Measurements from ENCODE around the gene CNTN2.

The CNTN2 gene

DNA sequence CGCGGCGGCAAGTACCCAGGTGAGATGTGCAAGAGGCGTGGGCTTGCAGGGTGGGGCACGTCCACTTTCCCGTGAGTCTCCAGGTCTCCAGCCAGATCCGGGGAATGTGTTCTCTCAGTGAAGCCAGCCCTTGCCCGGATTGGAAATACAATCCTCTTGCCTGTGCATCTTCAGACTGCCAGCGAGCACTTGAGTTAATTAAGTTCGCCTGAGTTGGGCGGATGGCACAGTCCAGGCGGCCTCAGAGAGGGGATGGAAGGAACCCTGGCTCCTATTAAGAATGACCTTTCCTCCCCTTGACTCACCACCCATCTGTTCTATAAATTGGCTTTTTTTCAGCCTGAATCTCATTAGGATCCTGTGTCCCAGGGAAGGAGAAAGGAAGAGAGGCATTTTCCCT lies 33.3 kb upstream of the CNTN2 start:
- no peaks in the 10 kb centered on the region for H3K36me3 ChIP-seq (ENCODE audit: control insufficient read depth, insufficient read depth, low read length, severe bottlenecking)
- DNase-seq (ENCODE audit: low read depth): no peak
- no peak overlapping the region for H3K4me3 ChIP-seq (ENCODE audit: low read length)
- no peak overlapping the region for H3K9ac ChIP-seq (ENCODE audit: low read length)
- no peaks in the 10 kb centered on the region for H3K27me3 ChIP-seq (replicated peaks; ENCODE audit: control insufficient read depth, insufficient read depth, low read length)
- H3K9me3 ChIP-seq (ENCODE audit: control insufficient read depth, low read length): no peaks in the 10 kb centered on the region
- peaks cover 20% of the 10 kb centered on the region for H3K4me1 ChIP-seq (ENCODE audit: control insufficient read depth, insufficient read depth, low read length)

DNA sequence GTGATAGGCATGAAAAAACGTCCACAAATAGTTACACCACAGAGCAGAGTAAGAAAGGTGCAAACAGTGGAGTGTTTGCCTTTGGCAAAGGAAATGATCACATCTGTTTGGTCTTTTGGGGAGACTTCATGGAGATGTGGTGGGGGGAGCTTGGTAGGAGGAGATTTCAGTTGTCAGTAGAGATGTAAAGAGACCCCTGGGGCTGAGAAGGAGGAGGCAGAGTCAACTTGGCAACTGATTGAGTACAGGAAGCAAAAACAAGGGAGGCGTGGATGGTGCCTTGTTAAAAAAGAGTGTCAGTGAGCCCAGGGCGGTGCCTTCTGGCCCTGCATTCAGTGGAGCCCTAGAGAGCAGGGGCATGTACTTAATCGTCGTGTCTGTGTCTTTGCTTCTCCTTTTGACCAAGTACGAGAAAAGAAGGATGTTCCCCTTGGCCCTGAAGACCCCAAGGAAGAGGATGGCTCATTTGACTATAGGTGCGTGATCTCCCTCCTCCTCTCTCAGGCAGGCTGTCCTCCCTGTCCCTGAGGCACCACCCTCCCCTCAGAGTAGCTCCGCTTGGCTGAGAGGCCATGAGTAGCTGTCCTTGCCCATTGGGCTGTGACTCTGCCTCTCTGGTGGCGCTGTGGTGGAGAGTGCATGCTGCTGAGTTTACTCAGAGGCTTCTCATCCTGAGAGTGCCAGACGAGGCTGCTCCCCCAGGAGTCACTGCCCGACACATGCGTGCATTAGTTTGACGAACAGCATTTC lies 30.4 kb upstream of the CNTN2 start:
- Histone ChIP-seq H3K4me1 (ENCODE audit: control insufficient read depth, insufficient read depth, low read length) (peaks cover 17% of the 10 kb centered on the region), H3K4me3 (ENCODE audit: low read length) (no peak overlapping the region), H3K9me3 (ENCODE audit: control insufficient read depth, low read length) (no peaks in the 10 kb centered on the region), H3K9ac (ENCODE audit: low read length) (no peak overlapping the region), H3K27me3 (replicated peaks; ENCODE audit: control insufficient read depth, insufficient read depth, low read length) (no peaks in the 10 kb centered on the region), H3K36me3 (ENCODE audit: control insufficient read depth, insufficient read depth, low read length, severe bottlenecking) (no peaks in the 10 kb centered on the region)
- DNase-seq (ENCODE audit: low read depth): no peak

DNA sequence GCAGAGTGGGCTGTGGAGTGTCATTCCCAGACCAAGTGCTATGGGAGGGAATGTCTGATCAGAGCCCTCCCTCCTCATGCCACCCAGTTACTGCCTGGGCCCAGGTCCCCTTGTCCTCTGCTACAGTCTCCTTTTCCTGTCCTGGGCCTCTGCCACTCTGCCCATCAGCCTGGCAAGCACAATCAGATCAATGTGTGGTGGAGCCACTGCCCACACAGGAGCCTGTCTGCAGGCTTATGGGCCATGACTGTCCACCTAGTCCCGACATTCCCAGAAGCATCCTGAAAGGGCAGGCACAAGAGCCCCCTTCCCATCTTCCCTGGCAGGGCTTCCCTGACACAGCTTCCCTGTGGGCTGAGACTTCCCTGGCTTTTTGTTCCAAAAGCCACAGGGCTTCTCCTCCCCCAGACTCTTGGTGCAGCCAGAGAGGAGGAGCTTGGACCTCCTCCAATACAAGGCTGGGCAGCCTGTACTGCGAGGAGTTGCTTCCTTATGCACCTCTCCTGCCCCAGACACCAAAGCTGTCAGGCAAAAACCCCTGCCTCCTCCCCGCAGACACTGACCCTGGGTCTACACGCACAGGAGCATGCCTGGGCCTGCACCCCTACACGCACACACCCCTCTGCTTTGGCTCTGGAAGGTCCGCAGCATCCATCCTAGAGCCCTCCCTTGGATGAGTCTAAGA lies 29.2 kb upstream of the CNTN2 start:
- no peaks in the 10 kb centered on the region for H3K36me3 ChIP-seq (ENCODE audit: control insufficient read depth, insufficient read depth, low read length, severe bottlenecking)
- no peak for DNase-seq (ENCODE audit: low read depth)
- H3K4me3 ChIP-seq (ENCODE audit: low read length): no peak overlapping the region
- no peaks in the 10 kb centered on the region for H3K27me3 ChIP-seq (replicated peaks; ENCODE audit: control insufficient read depth, insufficient read depth, low read length)
- H3K9ac ChIP-seq (ENCODE audit: low read length): no peak overlapping the region
- peaks cover 17% of the 10 kb centered on the region for H3K4me1 ChIP-seq (ENCODE audit: control insufficient read depth, insufficient read depth, low read length)
- H3K9me3 ChIP-seq (ENCODE audit: control insufficient read depth, low read length): no peaks in the 10 kb centered on the region

DNA sequence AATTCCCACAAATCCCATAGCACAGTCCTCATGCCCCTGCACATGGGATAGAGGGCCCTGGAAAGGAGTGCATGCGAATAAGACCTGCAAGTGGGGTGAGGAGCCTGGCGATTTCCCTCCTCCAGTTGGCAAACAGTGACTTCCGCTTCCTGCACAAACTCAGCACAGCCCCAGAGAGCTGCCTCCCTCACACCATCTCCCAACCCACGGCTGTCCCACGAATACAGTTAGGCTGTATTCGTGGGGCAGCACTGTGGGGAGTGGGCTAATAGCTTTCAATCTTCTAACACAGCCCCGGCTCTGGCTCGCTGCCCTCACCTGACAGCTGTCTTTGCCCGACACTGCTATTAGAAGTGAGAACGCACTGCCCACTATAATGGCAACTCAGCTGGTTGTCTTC lies 28.2 kb upstream of the CNTN2 start:
- H3K27me3 ChIP-seq (replicated peaks; ENCODE audit: control insufficient read depth, insufficient read depth, low read length): no peaks in the 10 kb centered on the region
- H3K9ac ChIP-seq (ENCODE audit: low read length): no peak overlapping the region
- no peak overlapping the region for H3K4me3 ChIP-seq (ENCODE audit: low read length)
- no peaks in the 10 kb centered on the region for H3K9me3 ChIP-seq (ENCODE audit: control insufficient read depth, low read length)
- DNase-seq (ENCODE audit: low read depth): no peak
- H3K4me1 ChIP-seq (ENCODE audit: control insufficient read depth, insufficient read depth, low read length): peaks cover 17% of the 10 kb centered on the region
- no peaks in the 10 kb centered on the region for H3K36me3 ChIP-seq (ENCODE audit: control insufficient read depth, insufficient read depth, low read length, severe bottlenecking)

DNA sequence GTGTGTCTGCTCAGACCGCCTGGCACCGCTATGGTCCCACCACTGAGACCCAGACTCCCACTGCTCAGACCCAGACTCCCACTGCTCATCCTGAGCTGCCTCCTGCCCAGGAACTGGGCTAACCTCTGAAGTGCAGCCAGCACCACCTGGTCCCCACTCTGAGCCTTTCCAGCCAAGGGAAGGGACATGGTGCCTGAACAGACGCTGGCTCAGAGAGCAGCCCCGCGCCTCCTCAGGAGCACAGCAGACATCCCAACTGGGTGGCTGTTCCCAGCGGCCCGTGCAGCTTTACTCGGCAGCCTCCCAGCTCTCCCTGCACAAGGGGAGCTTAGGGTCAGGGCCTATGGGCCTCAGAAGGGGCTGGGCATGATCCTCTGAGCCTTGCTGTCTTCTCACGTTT lies 27.8 kb upstream of the CNTN2 start:
- Histone ChIP-seq H3K27me3 (replicated peaks; ENCODE audit: control insufficient read depth, insufficient read depth, low read length) (no peaks in the 10 kb centered on the region), H3K36me3 (ENCODE audit: control insufficient read depth, insufficient read depth, low read length, severe bottlenecking) (no peaks in the 10 kb centered on the region), H3K9me3 (ENCODE audit: control insufficient read depth, low read length) (no peaks in the 10 kb centered on the region), H3K9ac (ENCODE audit: low read length) (no peak overlapping the region), H3K4me1 (ENCODE audit: control insufficient read depth, insufficient read depth, low read length) (peaks cover 17% of the 10 kb centered on the region), H3K4me3 (ENCODE audit: low read length) (no peak overlapping the region)
- no peak for DNase-seq (ENCODE audit: low read depth)

DNA sequence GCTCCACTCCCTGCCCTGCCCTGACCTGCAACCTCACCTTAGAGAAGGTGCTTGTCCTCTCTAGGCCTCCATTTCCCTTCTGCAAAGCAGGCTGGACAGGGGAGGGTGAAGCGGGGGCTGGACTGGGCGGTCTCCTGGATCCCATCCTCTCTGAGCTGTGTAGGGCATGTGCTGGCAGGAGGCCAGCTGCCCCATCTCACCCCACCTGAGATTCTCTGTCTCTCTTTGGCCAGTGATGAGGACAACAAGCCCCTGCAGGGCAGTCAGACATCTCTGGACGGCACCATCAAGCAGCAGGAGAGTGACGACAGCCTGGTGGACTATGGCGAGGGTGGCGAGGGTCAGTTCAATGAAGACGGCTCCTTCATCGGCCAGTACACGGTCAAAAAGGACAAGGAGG lies 26.9 kb upstream of the CNTN2 start:
- Histone ChIP-seq H3K9me3 (ENCODE audit: control insufficient read depth, low read length) (no peaks in the 10 kb centered on the region), H3K4me3 (ENCODE audit: low read length) (no peak overlapping the region), H3K36me3 (ENCODE audit: control insufficient read depth, insufficient read depth, low read length, severe bottlenecking) (no peaks in the 10 kb centered on the region), H3K4me1 (ENCODE audit: control insufficient read depth, insufficient read depth, low read length) (peaks cover 17% of the 10 kb centered on the region), H3K27me3 (replicated peaks; ENCODE audit: control insufficient read depth, insufficient read depth, low read length) (no peaks in the 10 kb centered on the region), H3K9ac (ENCODE audit: low read length) (no peak overlapping the region)
- DNase-seq (ENCODE audit: low read depth): no peak

DNA sequence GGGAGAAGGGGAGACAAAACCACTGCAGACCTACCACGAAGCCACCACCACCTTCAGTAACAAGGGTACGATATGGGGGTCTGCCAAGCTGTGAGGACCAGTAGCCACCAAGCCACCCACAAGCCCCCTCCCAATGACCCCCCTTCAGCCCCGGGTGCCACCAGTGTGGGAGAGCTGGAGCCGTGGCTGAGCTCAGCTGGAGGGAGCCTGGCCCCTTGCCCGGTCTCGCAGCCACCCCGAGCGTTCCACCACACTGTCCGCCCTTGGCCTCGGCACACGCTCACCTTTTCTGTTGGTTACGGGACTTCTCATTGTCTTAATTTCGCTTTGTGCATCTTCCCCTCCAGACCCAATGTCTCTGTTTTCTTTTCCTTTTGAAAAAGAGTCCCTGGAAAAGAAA lies 26.4 kb upstream of the CNTN2 start:
- Histone ChIP-seq H3K4me3 (ENCODE audit: low read length) (no peak overlapping the region), H3K4me1 (ENCODE audit: control insufficient read depth, insufficient read depth, low read length) (peaks cover 17% of the 10 kb centered on the region), H3K27me3 (replicated peaks; ENCODE audit: control insufficient read depth, insufficient read depth, low read length) (no peaks in the 10 kb centered on the region), H3K9ac (ENCODE audit: low read length) (no peak overlapping the region), H3K36me3 (ENCODE audit: control insufficient read depth, insufficient read depth, low read length, severe bottlenecking) (no peaks in the 10 kb centered on the region), H3K9me3 (ENCODE audit: control insufficient read depth, low read length) (no peaks in the 10 kb centered on the region)
- DNase-seq (ENCODE audit: low read depth): no peak

DNA sequence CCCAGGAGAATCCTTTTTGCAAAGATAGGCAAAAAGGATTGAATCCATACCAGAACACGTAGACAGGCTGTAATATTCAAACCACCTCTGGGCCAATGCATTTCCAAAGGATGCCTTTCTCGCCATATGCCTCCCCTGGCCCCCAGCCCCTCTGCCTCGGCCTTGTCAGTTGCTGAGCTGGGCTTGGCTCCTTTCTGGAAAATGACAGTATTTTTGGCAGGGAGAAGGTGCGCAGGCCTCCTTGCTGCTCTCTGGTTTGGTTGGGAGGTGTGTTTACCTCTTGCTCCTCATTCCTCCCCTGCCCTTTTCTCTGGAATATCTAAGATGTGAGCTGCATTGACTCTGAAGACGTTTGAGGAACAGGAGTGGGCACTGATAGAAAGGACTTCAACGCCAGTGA lies 26.0 kb upstream of the CNTN2 start:
- no peak for DNase-seq (ENCODE audit: low read depth)
- Histone ChIP-seq H3K27me3 (replicated peaks; ENCODE audit: control insufficient read depth, insufficient read depth, low read length) (no peaks in the 10 kb centered on the region), H3K4me3 (ENCODE audit: low read length) (no peak overlapping the region), H3K36me3 (ENCODE audit: control insufficient read depth, insufficient read depth, low read length, severe bottlenecking) (no peaks in the 10 kb centered on the region), H3K9ac (ENCODE audit: low read length) (no peak overlapping the region), H3K4me1 (ENCODE audit: control insufficient read depth, insufficient read depth, low read length) (peaks cover 17% of the 10 kb centered on the region), H3K9me3 (ENCODE audit: control insufficient read depth, low read length) (no peaks in the 10 kb centered on the region)

DNA sequence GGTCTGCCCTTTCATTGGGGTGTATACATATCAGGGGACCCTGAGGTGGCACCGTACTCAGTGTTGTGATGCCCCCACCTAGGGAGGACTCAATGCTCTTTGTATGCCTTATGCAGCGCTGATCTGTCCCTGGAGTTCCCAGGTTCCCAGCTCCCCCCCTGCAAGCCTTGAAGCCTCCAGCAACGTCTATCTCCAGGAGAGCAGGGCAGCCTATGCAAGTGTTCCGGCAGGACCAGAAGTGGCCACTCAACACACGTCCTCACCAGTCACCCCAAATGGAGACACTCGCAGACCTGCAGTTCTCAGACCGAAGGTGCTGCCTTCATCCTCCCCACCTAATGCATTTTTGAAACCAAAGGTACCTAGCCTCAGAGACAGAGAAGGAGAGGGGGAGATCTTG lies 25.2 kb upstream of the CNTN2 start:
- no peaks in the 10 kb centered on the region for H3K9me3 ChIP-seq (ENCODE audit: control insufficient read depth, low read length)
- H3K9ac ChIP-seq (ENCODE audit: low read length): no peak overlapping the region
- DNase-seq (ENCODE audit: low read depth): no peak
- H3K27me3 ChIP-seq (replicated peaks; ENCODE audit: control insufficient read depth, insufficient read depth, low read length): no peaks in the 10 kb centered on the region
- H3K36me3 ChIP-seq (ENCODE audit: control insufficient read depth, insufficient read depth, low read length, severe bottlenecking): no peaks in the 10 kb centered on the region
- no peak overlapping the region for H3K4me3 ChIP-seq (ENCODE audit: low read length)
- peaks cover 14% of the 10 kb centered on the region for H3K4me1 ChIP-seq (ENCODE audit: control insufficient read depth, insufficient read depth, low read length)

DNA sequence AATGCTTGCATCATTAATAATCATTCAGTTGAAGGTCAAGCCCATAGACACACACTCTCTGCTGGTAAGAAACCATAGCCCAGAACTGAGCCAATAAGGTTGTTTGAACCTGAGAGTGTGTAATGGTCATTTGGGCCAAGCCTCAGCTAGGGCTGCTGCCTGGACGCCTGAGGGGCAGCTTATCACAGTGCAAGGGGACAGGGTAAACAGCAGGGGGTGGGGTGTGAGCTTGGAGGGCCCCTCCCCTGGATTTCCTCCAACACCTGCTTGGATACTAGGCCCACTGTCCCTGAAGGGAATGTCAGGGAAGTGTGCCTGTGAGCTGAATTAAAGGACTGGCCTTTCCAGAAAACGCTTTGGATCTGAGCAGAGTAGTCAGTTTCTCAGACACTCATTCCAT lies 24.6 kb upstream of the CNTN2 start:
- no peak for DNase-seq (ENCODE audit: low read depth)
- H3K9ac ChIP-seq (ENCODE audit: low read length): no peak overlapping the region
- H3K4me3 ChIP-seq (ENCODE audit: low read length): no peak overlapping the region
- no peaks in the 10 kb centered on the region for H3K36me3 ChIP-seq (ENCODE audit: control insufficient read depth, insufficient read depth, low read length, severe bottlenecking)
- H3K27me3 ChIP-seq (replicated peaks; ENCODE audit: control insufficient read depth, insufficient read depth, low read length): no peaks in the 10 kb centered on the region
- H3K9me3 ChIP-seq (ENCODE audit: control insufficient read depth, low read length): no peaks in the 10 kb centered on the region
- peaks cover 8% of the 10 kb centered on the region for H3K4me1 ChIP-seq (ENCODE audit: control insufficient read depth, insufficient read depth, low read length)

DNA sequence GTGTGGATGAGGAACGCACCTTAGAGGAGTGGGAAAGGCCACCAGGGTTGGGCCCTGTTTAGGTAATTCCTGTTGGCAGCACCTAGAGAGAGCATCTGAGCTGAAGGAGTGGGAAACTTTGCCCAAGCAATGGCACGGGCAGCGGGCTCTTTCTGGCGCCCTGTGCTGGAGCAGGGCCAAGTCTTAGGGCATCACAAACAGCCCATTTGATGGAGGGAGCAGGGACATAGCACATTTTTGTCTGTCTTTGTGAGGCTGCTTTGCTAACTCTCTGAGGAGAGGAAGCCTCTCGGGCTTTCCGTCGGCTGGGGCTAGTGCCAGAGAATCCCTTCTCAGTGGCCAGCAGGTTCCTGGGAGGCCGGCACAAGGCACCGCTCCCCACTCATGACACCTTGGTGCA lies 22.5 kb upstream of the CNTN2 start:
- Histone ChIP-seq H3K9ac (ENCODE audit: low read length) (no peak overlapping the region), H3K36me3 (ENCODE audit: control insufficient read depth, insufficient read depth, low read length, severe bottlenecking) (no peaks in the 10 kb centered on the region), H3K4me1 (ENCODE audit: control insufficient read depth, insufficient read depth, low read length) (no peaks in the 10 kb centered on the region), H3K9me3 (ENCODE audit: control insufficient read depth, low read length) (no peaks in the 10 kb centered on the region), H3K27me3 (replicated peaks; ENCODE audit: control insufficient read depth, insufficient read depth, low read length) (no peaks in the 10 kb centered on the region), H3K4me3 (ENCODE audit: low read length) (no peak overlapping the region)
- DNase-seq (ENCODE audit: low read depth): no peak

DNA sequence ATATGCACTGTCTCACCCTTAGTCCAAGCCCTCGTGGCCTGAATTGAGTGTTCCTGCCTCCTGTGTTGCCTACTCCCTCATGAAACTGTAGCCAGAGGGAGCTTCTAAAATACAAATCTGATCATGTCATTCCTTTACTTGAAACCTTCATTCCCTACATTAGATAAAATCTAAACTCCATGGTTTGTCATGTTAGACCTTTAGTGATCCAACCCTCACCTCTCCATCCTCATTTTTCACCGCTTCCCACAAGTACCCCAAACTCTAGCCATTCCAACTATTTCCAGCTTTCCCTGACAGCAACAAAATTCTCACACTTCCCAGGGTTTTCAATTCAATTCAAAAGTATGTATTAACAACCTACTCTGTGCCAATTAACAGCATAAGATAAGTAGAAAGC lies 18.3 kb upstream of the CNTN2 start:
- H3K36me3 ChIP-seq (ENCODE audit: control insufficient read depth, insufficient read depth, low read length, severe bottlenecking): no peaks in the 10 kb centered on the region
- no peaks in the 10 kb centered on the region for H3K4me1 ChIP-seq (ENCODE audit: control insufficient read depth, insufficient read depth, low read length)
- H3K9me3 ChIP-seq (ENCODE audit: control insufficient read depth, low read length): no peaks in the 10 kb centered on the region
- no peak overlapping the region for H3K9ac ChIP-seq (ENCODE audit: low read length)
- no peak for DNase-seq (ENCODE audit: low read depth)
- H3K27me3 ChIP-seq (replicated peaks; ENCODE audit: control insufficient read depth, insufficient read depth, low read length): peaks cover 31% of the 10 kb centered on the region
- H3K4me3 ChIP-seq (ENCODE audit: low read length): no peak overlapping the region
